GM23338 (cell line): ENCODE measurements around the gene PER3. TPM values are rescaled to one million over a fixed set of nuclear protein-coding genes. Genes with fewer than 3 reads are reported as not detected.

Experiments
- ATAC-seq: fragments of 200-7000 bp; cut with Tn5 transposase; 3 replicates; pipeline ENCODE4 v1.9.1; 2020
- DNase-seq: peaks from one replicate; pipeline ENCODE4 v3.0.0-alpha.2; 2015; ENCODE audit warnings: low spot score
- H2AFZ ChIP-seq: fragments of 200-600 bp; sonication (generic); 2 replicates; pipeline ENCODE4 v1.8.0; 2016; ENCODE audit warnings: antibody characterized with exemption, mild to moderate bottlenecking, moderate library complexity
- H3F3A ChIP-seq: fragments of 200-600 bp; sonication (generic); replicated peaks from 2 replicates; pipeline ENCODE4 v1.8.0; 2017; ENCODE audit warnings: antibody characterized with exemption, mixed run types, low read depth
- H3K27ac ChIP-seq: fragments of 200-600 bp; sonication (generic); 2 replicates; pipeline ENCODE4 v1.6.1; 2016; ENCODE audit warnings: low read depth
- H3K27me3 ChIP-seq: fragments of 200-600 bp; sonication (generic); 2 replicates; pipeline ENCODE4 v1.8.0; 2016; ENCODE audit warnings: mild to moderate bottlenecking, mixed run types, moderate library complexity; ENCODE audit not compliant: insufficient read depth
- H3K36me3 ChIP-seq: fragments of 200-600 bp; sonication (generic); 2 replicates; pipeline ENCODE4 v1.8.0; 2016; ENCODE audit warnings: mild to moderate bottlenecking; ENCODE audit not compliant: insufficient read depth
- H3K4me1 ChIP-seq: fragments of 200-600 bp; sonication (generic); 2 replicates; pipeline ENCODE4 v1.8.0; 2016; ENCODE audit warnings: mild to moderate bottlenecking, moderate library complexity; ENCODE audit not compliant: insufficient read depth
- H3K4me2 ChIP-seq: fragments of 200-600 bp; sonication (generic); 2 replicates; pipeline ENCODE4 v1.7.1; 2017; ENCODE audit warnings: mixed run types
- H3K4me3 ChIP-seq: fragments of 200-600 bp; sonication (generic); 2 replicates; pipeline ENCODE4 v1.6.1; 2016; ENCODE audit warnings: mixed run types
- H3K79me2 ChIP-seq: fragments of 200-600 bp; sonication (generic); replicated peaks from 2 replicates; pipeline ENCODE4 v1.8.0; 2017; ENCODE audit warnings: mild to moderate bottlenecking; ENCODE audit not compliant: insufficient read depth
- H3K9me2 ChIP-seq: fragments of 200-600 bp; sonication (generic); 2 replicates; pipeline ENCODE4 v1.8.0; 2017; ENCODE audit not compliant: insufficient read depth
- H4K20me1 ChIP-seq: fragments of 200-600 bp; sonication (generic); replicated peaks from 2 replicates; pipeline ENCODE4 v1.8.0; 2017; ENCODE audit warnings: mild to moderate bottlenecking; ENCODE audit not compliant: insufficient read depth
- H3K27ac Mint-ChIP-seq: 2 replicates; pipeline ENCODE4 v1.8.0; 2020; ENCODE audit warnings: inconsistent platforms, mild to moderate bottlenecking, moderate library complexity, mixed read lengths
- H3K27me3 Mint-ChIP-seq: 3 replicates; pipeline ENCODE4 v1.8.0; 2022; ENCODE audit warnings: low read depth, mild to moderate bottlenecking, moderate library complexity, mixed read lengths, inconsistent platforms; ENCODE audit not compliant: insufficient read depth, poor library complexity
- H3K36me3 Mint-ChIP-seq: 3 replicates; pipeline ENCODE4 v1.8.0; 2021; ENCODE audit warnings: low read depth, mild to moderate bottlenecking, inconsistent platforms, moderate library complexity, mixed read lengths
- H3K4me1 Mint-ChIP-seq: 3 replicates; pipeline ENCODE4 v1.8.0; 2020; ENCODE audit warnings: mild to moderate bottlenecking, inconsistent platforms, mixed read lengths
- H3K4me3 Mint-ChIP-seq: 3 replicates; pipeline ENCODE4 v1.8.0; 2021; ENCODE audit warnings: moderate library complexity, mild to moderate bottlenecking, inconsistent platforms, mixed read lengths
- H3K9me3 Mint-ChIP-seq: 3 replicates; pipeline ENCODE4 v1.8.0; 2020; ENCODE audit warnings: moderate library complexity, mild to moderate bottlenecking, inconsistent platforms, mixed read lengths
- EZH2phosphoT487 ChIP-seq: fragments of 200-600 bp; sonication (generic); IDR thresholded peaks from one replicate; pipeline ENCODE4 v1.8.1; 2018; ENCODE audit warnings: antibody characterized with exemption; ENCODE audit not compliant: unreplicated experiment
- NANOG ChIP-seq: IDR thresholded peaks from 2 replicates; pipeline ENCODE4 v1.6.1; 2016; ENCODE audit warnings: antibody characterized with exemption, borderline replicate concordance
- POLR2AphosphoS5 ChIP-seq: IDR thresholded peaks from 2 replicates; pipeline ENCODE4 v1.6.1; 2016; ENCODE audit warnings: antibody characterized with exemption, low read depth
- STAT1 ChIP-seq: IDR thresholded peaks from one replicate; pipeline ENCODE4 v1.6.1; 2016; ENCODE audit warnings: antibody characterized with exemption; ENCODE audit not compliant: unreplicated experiment
- ZNF114 ChIP-seq: fragments of 250-450 bp; sonication (Bioruptor Pico); IDR thresholded peaks from 2 replicates; pipeline ENCODE4 v1.5.0; 2020; ENCODE audit warnings: mild to moderate bottlenecking, moderate library complexity
- ZNF331 ChIP-seq: fragments of 250-450 bp; sonication (Bioruptor Pico); IDR thresholded peaks from 2 replicates; pipeline ENCODE4 v1.5.0; 2020; ENCODE audit warnings: low read depth, mild to moderate bottlenecking, moderate library complexity
- polyA plus RNA-seq: library from polyadenylated mRNA; unstranded; fragments of >200 nt; fragmentation: Nextera tagmentation; extraction: Ambion mirVana; gene quantifications from 2 replicates; pipeline ENCODE4 v1.2.1, GENCODE V29; 2016
- total RNA-seq: library from RNA; depleted of rRNA; stranded (reverse); fragments of >200 nt; shearing (Covaris generic); gene quantifications from 2 replicates; pipeline ENCODE4 v1.2.3, GENCODE V29; 2014
- TF ChIP-seq, protein P1 (sequence below): fragments of 250-450 bp; sonication (Bioruptor Pico); IDR thresholded peaks from 2 replicates; pipeline ENCODE4 v1.5.0; 2020; ENCODE audit warnings: mild to moderate bottlenecking, moderate library complexity
- TF ChIP-seq, protein P2 (sequence below), 2 experiments: fragments of 200-600 bp in 1 of 2; sonication (generic) in 1 of 2; conservative IDR thresholded peaks; 2 replicates each; pipeline versions ENCODE4 v1.5.1 to v1.6.1; 2016 to 2017; ENCODE audit warnings: antibody characterized with exemption in 2 of 2, low read depth in 2 of 2, mild to moderate bottlenecking in 2 of 2, moderate library complexity in 1 of 2
- TF ChIP-seq, protein P3 (sequence below): IDR thresholded peaks from one replicate; pipeline ENCODE4 v1.6.1; 2018; ENCODE audit warnings: antibody characterized with exemption; ENCODE audit not compliant: unreplicated experiment

PER3 gene
- total and polyA plus RNA-seq, 2 experiments from 2014 or later: 6.1 to 16.4 TPM

DNA sequence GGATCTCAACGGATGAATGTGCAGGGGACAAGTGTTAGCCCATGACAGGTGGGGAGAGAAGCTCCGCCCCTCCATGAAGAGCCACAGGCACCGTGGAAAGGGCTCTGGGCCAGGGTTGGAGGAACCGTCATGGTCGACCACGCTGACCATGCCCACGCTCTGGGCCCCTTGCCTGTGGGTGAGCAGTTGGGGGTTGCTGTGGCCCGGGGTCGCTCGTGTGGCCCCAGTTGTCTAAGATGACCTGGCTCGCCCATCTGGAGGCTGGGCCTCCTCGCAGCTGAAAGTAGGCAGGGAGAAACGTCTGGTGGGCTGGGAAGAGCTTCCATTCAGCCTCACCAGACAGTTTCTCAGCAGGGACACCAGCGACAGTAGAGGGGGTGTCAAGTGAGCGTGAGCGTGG is 81.9 kb downstream of the PER3 start (continued):
- TF ChIP-seq, protein P1, sequence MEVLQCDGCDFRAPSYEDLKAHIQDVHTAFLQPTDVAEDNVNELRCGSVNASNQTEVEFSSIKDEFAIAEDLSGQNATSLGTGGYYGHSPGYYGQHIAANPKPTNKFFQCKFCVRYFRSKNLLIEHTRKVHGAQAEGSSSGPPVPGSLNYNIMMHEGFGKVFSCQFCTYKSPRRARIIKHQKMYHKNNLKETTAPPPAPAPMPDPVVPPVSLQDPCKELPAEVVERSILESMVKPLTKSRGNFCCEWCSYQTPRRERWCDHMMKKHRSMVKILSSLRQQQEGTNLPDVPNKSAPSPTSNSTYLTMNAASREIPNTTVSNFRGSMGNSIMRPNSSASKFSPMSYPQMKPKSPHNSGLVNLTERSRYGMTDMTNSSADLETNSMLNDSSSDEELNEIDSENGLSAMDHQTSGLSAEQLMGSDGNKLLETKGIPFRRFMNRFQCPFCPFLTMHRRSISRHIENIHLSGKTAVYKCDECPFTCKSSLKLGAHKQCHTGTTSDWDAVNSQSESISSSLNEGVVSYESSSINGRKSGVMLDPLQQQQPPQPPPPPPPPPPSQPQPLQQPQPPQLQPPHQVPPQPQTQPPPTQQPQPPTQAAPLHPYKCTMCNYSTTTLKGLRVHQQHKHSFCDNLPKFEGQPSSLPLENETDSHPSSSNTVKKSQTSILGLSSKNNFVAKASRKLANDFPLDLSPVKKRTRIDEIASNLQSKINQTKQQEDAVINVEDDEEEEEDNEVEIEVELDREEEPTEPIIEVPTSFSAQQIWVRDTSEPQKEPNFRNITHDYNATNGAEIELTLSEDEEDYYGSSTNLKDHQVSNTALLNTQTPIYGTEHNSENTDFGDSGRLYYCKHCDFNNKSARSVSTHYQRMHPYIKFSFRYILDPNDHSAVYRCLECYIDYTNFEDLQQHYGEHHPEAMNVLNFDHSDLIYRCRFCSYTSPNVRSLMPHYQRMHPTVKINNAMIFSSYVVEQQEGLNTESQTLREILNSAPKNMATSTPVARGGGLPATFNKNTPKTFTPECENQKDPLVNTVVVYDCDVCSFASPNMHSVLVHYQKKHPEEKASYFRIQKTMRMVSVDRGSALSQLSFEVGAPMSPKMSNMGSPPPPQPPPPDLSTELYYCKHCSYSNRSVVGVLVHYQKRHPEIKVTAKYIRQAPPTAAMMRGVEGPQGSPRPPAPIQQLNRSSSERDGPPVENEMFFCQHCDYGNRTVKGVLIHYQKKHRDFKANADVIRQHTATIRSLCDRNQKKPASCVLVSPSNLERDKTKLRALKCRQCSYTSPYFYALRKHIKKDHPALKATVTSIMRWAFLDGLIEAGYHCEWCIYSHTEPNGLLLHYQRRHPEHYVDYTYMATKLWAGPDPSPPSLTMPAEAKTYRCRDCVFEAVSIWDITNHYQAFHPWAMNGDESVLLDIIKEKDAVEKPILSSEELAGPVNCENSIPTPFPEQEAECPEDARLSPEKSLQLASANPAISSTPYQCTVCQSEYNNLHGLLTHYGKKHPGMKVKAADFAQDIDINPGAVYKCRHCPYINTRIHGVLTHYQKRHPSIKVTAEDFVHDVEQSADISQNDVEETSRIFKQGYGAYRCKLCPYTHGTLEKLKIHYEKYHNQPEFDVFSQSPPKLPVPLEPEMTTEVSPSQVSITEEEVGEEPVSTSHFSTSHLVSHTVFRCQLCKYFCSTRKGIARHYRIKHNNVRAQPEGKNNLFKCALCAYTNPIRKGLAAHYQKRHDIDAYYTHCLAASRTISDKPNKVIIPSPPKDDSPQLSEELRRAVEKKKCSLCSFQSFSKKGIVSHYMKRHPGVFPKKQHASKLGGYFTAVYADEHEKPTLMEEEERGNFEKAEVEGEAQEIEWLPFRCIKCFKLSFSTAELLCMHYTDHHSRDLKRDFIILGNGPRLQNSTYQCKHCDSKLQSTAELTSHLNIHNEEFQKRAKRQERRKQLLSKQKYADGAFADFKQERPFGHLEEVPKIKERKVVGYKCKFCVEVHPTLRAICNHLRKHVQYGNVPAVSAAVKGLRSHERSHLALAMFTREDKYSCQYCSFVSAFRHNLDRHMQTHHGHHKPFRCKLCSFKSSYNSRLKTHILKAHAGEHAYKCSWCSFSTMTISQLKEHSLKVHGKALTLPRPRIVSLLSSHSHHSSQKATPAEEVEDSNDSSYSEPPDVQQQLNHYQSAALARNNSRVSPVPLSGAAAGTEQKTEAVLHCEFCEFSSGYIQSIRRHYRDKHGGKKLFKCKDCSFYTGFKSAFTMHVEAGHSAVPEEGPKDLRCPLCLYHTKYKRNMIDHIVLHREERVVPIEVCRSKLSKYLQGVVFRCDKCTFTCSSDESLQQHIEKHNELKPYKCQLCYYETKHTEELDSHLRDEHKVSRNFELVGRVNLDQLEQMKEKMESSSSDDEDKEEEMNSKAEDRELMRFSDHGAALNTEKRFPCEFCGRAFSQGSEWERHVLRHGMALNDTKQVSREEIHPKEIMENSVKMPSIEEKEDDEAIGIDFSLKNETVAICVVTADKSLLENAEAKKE (CRISPR knock-in tag): no peak
- TF ChIP-seq POLR2AphosphoS5 (no peak), ZNF114 (CRISPR knock-in tag) (no peak), ZNF331 (no peak)
- TF ChIP-seq, protein P2, sequence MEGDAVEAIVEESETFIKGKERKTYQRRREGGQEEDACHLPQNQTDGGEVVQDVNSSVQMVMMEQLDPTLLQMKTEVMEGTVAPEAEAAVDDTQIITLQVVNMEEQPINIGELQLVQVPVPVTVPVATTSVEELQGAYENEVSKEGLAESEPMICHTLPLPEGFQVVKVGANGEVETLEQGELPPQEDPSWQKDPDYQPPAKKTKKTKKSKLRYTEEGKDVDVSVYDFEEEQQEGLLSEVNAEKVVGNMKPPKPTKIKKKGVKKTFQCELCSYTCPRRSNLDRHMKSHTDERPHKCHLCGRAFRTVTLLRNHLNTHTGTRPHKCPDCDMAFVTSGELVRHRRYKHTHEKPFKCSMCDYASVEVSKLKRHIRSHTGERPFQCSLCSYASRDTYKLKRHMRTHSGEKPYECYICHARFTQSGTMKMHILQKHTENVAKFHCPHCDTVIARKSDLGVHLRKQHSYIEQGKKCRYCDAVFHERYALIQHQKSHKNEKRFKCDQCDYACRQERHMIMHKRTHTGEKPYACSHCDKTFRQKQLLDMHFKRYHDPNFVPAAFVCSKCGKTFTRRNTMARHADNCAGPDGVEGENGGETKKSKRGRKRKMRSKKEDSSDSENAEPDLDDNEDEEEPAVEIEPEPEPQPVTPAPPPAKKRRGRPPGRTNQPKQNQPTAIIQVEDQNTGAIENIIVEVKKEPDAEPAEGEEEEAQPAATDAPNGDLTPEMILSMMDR (conservative IDR thresholded peaks at IDR 0.05; ENCODE audit: low read depth in 2 of 2): no peak

DNA sequence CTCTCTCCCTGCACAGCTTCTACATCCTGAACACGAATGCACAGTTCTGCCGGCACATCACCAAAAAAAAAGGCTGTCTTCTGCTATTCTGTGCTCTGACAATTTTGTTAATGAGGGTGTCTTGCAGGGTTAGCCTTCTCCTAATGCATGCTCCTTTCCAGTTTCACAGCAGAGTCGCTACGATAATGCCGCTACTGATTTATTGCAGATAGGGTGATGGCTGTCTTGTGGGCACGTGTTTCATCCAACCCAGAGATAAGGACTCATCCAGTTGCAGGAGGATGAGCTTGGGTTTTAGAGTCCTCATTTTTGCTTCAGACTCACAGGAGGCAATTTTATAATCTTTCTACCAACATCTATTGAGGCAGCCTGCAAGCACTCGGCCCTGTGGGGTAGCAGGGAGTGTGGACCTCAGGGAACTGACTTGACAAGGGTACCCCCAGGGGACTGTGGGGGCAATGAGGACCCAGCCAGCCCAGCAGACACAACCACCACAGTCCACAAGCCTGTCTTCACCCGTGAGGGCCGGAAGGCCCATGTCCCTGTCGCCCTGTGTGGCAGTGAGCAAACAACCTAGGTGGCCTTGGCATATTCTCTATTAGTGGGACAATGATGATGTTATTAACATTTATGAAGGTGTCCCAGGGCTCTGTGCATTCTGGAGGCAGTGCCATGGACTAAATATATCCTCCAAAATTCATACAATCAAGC is 84.1 kb downstream of the PER3 start:
- Histone ChIP-seq H3K79me2 (no peaks in the 10 kb centered on the region), H4K20me1 (no peaks in the 10 kb centered on the region), H3K27ac (no peak overlapping the region), H3K4me2 (no peak overlapping the region), H2AFZ (no peak overlapping the region), H3K9me2 (peaks cover 2% of the 10 kb centered on the region; the same call in 1 of the 2 replicates), H3K36me3 (no peaks in the 10 kb centered on the region), H3K27me3 (no peaks in the 10 kb centered on the region), H3K4me3 (no peak overlapping the region), H3F3A (no peaks in the 10 kb centered on the region), H3K4me1 (no peaks in the 10 kb centered on the region)
- no peaks in the 10 kb centered on the region; the same call in 2 of the 3 replicates for H3K9me3 Mint-ChIP-seq
- H3K27me3 Mint-ChIP-seq: no peaks in the 10 kb centered on the region
- ATAC-seq: no peak
- H3K4me1 Mint-ChIP-seq: no peaks in the 10 kb centered on the region
- no peak overlapping the region for H3K27ac Mint-ChIP-seq
- H3K4me3 Mint-ChIP-seq: no peak overlapping the region
- no peak for DNase-seq
- H3K36me3 Mint-ChIP-seq: no peaks in the 10 kb centered on the region
- no peak for TF ChIP-seq ZNF331
- no peak for TF ChIP-seq POLR2AphosphoS5
- TF ChIP-seq, protein P2 (conservative IDR thresholded peaks at IDR 0.05; ENCODE audit: low read depth in 2 of 2): no peak
- no peak for TF ChIP-seq NANOG
- TF ChIP-seq, protein P3, sequence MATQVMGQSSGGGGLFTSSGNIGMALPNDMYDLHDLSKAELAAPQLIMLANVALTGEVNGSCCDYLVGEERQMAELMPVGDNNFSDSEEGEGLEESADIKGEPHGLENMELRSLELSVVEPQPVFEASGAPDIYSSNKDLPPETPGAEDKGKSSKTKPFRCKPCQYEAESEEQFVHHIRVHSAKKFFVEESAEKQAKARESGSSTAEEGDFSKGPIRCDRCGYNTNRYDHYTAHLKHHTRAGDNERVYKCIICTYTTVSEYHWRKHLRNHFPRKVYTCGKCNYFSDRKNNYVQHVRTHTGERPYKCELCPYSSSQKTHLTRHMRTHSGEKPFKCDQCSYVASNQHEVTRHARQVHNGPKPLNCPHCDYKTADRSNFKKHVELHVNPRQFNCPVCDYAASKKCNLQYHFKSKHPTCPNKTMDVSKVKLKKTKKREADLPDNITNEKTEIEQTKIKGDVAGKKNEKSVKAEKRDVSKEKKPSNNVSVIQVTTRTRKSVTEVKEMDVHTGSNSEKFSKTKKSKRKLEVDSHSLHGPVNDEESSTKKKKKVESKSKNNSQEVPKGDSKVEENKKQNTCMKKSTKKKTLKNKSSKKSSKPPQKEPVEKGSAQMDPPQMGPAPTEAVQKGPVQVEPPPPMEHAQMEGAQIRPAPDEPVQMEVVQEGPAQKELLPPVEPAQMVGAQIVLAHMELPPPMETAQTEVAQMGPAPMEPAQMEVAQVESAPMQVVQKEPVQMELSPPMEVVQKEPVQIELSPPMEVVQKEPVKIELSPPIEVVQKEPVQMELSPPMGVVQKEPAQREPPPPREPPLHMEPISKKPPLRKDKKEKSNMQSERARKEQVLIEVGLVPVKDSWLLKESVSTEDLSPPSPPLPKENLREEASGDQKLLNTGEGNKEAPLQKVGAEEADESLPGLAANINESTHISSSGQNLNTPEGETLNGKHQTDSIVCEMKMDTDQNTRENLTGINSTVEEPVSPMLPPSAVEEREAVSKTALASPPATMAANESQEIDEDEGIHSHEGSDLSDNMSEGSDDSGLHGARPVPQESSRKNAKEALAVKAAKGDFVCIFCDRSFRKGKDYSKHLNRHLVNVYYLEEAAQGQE: no peak
- no peak for TF ChIP-seq STAT1
- TF ChIP-seq EZH2phosphoT487: no peak
